ENCODE data around the gene ATP12A. TPM values are rescaled to one million over a fixed set of nuclear protein-coding genes. Genes with fewer than 3 reads are reported as not detected.

The ATP12A gene
- total and polyA plus RNA-seq, 11 donors = not detected

GRCh38 chr13:24716446-24716845 is 36.2 kb downstream of the ATP12A start:
- H3K9me3 ChIP-seq = no peaks in the 10 kb centered on the region
- ATAC-seq = no peak
- WGBS, 4 donors = 57 to 66% (median 63%) methylated on average over 7 of the region's 7 CpGs
- peaks cover 0 to 14% (median 6%) of the 10 kb centered on the region in 12 donors for H3K4me1 ChIP-seq
- intact Hi-C loops (cut with DNase I) = no loop called here
- TF ChIP-seq POLR2A (IDR thresholded peaks at IDR 0.05) = no peak
- TF ChIP-seq CTCF (IDR thresholded peaks at IDR 0.05) = no peak
- H3K4me3 ChIP-seq = no peak overlapping the region
- no peaks in the 10 kb centered on the region for H3K36me3 ChIP-seq
- no peak overlapping the region for H3K27ac ChIP-seq
- no peaks in the 10 kb centered on the region for H3K27me3 ChIP-seq
- DNase-seq = no peak

- no peak for TF ChIP-seq POLR2A (IDR thresholded peaks at IDR 0.05)
- TF ChIP-seq CTCF (IDR thresholded peaks at IDR 0.05) = no peak
- DNase-seq = no peak
- WGBS, 4 donors = 65 to 80% (median 74%) methylated on average over 4 of the region's 4 CpGs
These were observed 37.0 kb downstream of the ATP12A start for GRCh38 chr13:24717217-24717616.

GRCh38 chr13:24718192-24718965 is 38.2 kb downstream of the ATP12A start:
- Histone ChIP-seq H3K4me1 (peaks cover 0 to 3% (median 0%) of the 10 kb centered on the region in 12 donors), H3K36me3 (no peaks in the 10 kb centered on the region), H3K9me3 (no peaks in the 10 kb centered on the region), H3K27me3 (no peaks in the 10 kb centered on the region), H3K27ac (no peak overlapping the region), H3K4me3 (no peak overlapping the region)
- DNase-seq (peak in 3 of 5 donors; percentile 22 to 55 (median 36)), ATAC-seq (peak in 3 of 4 donors; percentile 52 to 81 (median 54))
- no peak for TF ChIP-seq CTCF (IDR thresholded peaks at IDR 0.05)
- TF ChIP-seq POLR2A (IDR thresholded peaks at IDR 0.05) = no peak
- WGBS, 4 donors = 76 to 85% (median 82%) methylated on average over 40 of the region's 40 CpGs
- intact Hi-C loops (cut with DNase I) = no loop called here

More at GRCh38 chr13:24717217-24717616, 37.0 kb downstream of the ATP12A start:
- no peak overlapping the region for H3K27ac ChIP-seq
- H3K9me3 ChIP-seq = no peaks in the 10 kb centered on the region
- no peak overlapping the region for H3K4me3 ChIP-seq
- no peak for ATAC-seq
- H3K36me3 ChIP-seq = no peaks in the 10 kb centered on the region
- intact Hi-C loops (cut with DNase I) = no loop called here
- no peaks in the 10 kb centered on the region for H3K27me3 ChIP-seq
- H3K4me1 ChIP-seq = peaks cover 0 to 13% (median 6%) of the 10 kb centered on the region in 12 donors

- TF ChIP-seq POLR2A (IDR thresholded peaks at IDR 0.05) (no peak), CTCF (IDR thresholded peaks at IDR 0.05) (no peak)
- intact Hi-C loops (cut with DNase I) = no loop called here
- Histone ChIP-seq H3K36me3 (no peaks in the 10 kb centered on the region), H3K9me3 (no peaks in the 10 kb centered on the region), H3K27ac (no peak overlapping the region), H3K4me3 (no peak overlapping the region), H3K27me3 (no peaks in the 10 kb centered on the region), H3K4me1 (no peaks in the 10 kb centered on the region)
- no peak for ATAC-seq
- no peak for DNase-seq
- WGBS, 4 donors = 85 to 90% (median 86%) methylated on average over 12 of the region's 12 CpGs
These were observed 38.9 kb downstream of the ATP12A start for GRCh38 chr13:24719139-24719538.

All from heart left ventricle (tissue), 16 donors.